D721Med (cell line): ENCODE measurements around the gene KCNJ2.

Source experiments
- DNase-seq: peaks from one replicate; pipeline ENCODE4 v3.0.0; 2011; ENCODE audit warnings: low spot score; ENCODE audit not compliant: insufficient read length
- FAIRE-seq: peaks from 2 replicates; lab custom pipeline; 2011; peaks lifted over from hg19 to GRCh38; lab: Jason Lieb, UNC
- TF ChIP-seq, protein P1 (sequence below): IDR thresholded peaks from 2 replicates; pipeline ENCODE4 v1.5.1; 2012; ENCODE audit warnings: mild to moderate bottlenecking, control low read depth; ENCODE audit not compliant: insufficient read depth; ENCODE audit errors: missing control alignments

The KCNJ2 gene

DNA sequence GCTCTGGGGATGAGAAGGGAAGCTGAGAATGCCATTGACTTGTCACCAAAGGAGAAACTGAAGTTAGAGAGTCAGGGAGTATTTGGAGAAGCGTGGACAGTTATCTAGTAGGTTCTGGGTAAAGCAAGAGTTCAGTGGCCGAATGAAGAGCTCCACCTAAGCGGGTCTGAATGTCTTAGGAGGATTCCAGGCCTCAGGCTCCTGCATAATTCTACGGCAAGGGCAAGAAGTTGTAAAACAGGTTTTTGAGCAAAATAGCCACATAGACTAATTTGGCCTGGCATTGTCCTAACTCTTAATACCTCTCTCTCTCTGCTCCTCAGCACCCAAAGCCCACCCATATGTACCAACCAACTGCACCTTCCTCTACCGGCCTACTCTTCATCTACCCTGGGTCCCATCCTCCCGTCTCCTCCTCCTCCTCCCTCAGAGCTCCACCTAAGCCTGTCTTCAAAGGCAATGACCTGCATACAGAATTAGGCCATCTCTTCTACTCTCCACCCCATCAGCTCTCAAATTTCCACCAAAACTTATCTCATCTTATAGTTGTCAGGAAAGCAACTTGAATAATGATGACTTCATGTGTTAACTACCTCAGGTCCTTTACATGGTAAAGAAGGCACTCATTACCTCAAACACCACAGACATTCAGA lies 42.0 kb upstream of the KCNJ2 start:
- FAIRE-seq (no peak), DNase-seq (no peak)
- TF ChIP-seq, protein P1, sequence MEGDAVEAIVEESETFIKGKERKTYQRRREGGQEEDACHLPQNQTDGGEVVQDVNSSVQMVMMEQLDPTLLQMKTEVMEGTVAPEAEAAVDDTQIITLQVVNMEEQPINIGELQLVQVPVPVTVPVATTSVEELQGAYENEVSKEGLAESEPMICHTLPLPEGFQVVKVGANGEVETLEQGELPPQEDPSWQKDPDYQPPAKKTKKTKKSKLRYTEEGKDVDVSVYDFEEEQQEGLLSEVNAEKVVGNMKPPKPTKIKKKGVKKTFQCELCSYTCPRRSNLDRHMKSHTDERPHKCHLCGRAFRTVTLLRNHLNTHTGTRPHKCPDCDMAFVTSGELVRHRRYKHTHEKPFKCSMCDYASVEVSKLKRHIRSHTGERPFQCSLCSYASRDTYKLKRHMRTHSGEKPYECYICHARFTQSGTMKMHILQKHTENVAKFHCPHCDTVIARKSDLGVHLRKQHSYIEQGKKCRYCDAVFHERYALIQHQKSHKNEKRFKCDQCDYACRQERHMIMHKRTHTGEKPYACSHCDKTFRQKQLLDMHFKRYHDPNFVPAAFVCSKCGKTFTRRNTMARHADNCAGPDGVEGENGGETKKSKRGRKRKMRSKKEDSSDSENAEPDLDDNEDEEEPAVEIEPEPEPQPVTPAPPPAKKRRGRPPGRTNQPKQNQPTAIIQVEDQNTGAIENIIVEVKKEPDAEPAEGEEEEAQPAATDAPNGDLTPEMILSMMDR = no peak

DNA sequence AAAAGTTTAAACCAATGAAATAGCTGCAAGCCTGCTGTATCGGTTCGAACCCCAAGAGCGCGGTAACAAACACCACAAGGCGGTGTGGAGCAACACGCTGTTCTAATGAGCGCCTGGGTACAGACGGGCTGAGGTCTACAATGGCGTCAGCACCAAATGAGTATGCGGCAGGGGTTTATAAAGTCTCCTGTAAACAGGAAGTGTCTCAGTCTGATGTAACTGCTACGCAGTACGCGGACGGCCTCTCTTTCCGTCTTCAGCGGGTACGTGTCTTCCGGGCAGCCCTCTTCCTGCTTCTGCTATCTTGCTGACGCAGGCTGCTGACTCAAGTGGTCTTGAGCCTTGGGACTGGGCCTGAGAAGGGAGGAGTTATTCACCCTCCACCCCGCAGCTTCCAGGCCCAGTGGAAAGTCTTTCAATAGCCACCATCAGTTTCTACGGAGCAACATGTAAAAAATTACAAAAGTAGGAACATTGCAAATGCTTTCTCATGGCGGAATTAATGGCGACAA lies 40.5 kb upstream of the KCNJ2 start:
- FAIRE-seq = no peak
- no peak for DNase-seq
- TF ChIP-seq, protein P1 = no peak

DNA sequence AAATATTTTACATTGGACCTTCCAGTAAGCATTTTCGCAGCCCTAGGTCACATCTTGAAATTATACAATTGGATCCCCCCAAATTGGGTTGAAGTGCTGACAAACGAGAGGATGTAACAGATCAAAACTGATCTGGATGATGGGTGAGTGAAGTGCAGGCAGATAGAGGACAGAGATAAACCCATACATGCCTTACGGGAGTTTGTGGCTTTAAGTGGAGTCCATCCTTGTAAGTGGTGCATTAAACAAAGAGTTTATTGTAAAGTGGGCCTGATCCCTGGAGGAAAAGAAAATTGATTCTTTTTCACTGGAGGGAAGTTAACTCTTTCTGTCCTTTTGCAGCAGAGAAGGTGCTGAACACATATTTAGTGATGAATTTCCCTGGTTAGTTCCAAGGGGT lies 39.0 kb upstream of the KCNJ2 start:
- DNase-seq (no peak), FAIRE-seq (no peak)
- TF ChIP-seq, protein P1 = no peak

DNA sequence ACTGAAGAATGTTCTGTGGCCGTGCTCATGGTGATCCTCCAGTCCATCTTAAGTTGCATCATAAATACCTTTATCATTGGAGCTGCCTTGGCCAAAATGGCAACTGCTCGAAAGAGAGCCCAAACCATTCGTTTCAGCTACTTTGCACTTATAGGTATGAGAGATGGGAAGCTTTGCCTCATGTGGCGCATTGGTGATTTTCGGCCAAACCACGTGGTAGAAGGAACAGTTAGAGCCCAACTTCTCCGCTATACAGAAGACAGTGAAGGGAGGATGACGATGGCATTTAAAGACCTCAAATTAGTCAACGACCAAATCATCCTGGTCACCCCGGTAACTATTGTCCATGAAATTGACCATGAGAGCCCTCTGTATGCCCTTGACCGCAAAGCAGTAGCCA lies 36.8 kb upstream of the KCNJ2 start:
- TF ChIP-seq, protein P1 = no peak
- no peak for DNase-seq
- no peak for FAIRE-seq

DNA sequence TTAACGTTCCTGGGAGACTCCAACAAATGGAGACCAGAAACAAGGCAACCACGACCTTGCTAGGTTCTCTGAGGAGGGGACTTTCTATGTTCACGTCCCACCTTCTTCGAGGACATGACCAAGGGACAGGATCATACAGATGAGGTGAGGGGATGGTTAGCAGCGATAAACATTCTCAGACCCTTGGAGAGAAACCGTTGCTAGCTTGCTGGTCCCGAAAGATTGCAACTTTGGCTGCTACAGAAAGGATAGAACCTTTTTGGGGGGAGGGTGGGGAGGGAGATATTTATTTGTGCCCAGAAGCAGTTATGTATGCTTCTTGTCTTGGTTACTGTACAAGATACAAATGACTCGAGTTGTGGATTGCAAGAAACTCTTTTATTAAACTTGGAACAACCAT lies 35.3 kb upstream of the KCNJ2 start:
- DNase-seq (no peak), FAIRE-seq (no peak)
- TF ChIP-seq, protein P1 = no peak

DNA sequence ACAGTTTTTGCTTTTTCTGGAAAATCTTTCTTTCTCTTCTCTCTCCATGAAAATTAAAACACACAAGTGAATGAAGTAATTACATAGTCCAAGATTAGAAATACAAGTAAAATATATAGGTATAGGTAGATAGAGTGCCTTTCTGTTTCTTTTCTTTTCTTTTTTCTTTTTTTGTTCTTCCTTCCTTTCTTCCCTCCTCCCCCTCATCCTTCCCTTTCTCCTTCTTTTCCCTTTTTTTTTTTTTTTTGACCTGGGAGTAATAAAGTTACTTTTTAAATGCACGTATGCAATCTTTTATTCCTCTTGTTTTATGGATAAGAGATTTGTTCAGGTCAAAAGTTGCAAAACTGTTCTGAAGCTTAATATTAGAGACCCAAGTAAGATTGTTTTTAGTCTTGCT lies 34.6 kb upstream of the KCNJ2 start:
- FAIRE-seq (no peak), DNase-seq (no peak)
- TF ChIP-seq, protein P1 = no peak

DNA sequence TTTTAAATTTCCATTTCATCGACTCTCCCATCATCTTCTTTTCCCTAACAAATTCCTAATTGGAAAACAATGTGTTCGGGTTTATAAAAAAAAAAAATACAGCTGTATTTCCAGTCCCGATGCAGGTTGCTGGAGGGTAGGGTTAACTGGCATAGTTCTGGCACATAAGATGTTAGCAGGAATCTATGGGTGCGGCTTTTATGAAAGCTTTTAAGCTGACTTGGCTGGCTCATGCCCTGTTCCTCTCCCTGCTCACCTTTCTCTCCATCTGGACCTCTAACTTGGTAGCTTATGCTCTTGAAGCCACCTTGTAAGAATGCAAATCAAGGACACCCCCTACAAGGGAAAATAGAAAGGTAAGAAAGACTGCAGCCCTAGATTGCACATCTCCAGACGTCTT lies 33.2 kb upstream of the KCNJ2 start:
- FAIRE-seq (no peak), DNase-seq (no peak)
- TF ChIP-seq, protein P1 = no peak
